Gastroesophageal sphincter (tissue), 4 donors: ENCODE measurements around the gene ZSWIM4. TPM values are rescaled to one million over a fixed set of nuclear protein-coding genes. Genes with fewer than 3 reads are reported as not detected.
A peak's percentile ranks its signal among the peaks of the same experiment; 100 is the strongest.

ENCODE experiments used
- ATAC-seq: fragments of 150-250 bp; one replicate; pipeline ENCODE4 v1.9.1; 2016; ENCODE audit warnings: mild to moderate bottlenecking, moderate library complexity
- H3K27ac ChIP-seq, 4 donors: fragments of 200-600 bp; sonication (generic) in 3 of 4; 1 replicate in 3 of 4; 2 replicates in 1 of 4; pipeline ENCODE4 v1.5.1; 2016 to 2019
- H3K27me3 ChIP-seq: fragments of 200-600 bp; sonication (generic); one replicate; pipeline ENCODE4 v1.5.1; 2019
- H3K36me3 ChIP-seq, 2 donors: fragments of 200-600 bp; sonication (generic); one replicate each; pipeline ENCODE4 v1.5.1; 2019; ENCODE audit warnings: control low read depth in 1 of 2
- H3K4me1 ChIP-seq, 3 donors: fragments of 200-600 bp; sonication (generic); 1 replicate in 2 of 3; 2 replicates in 1 of 3; pipeline ENCODE4 v1.5.1; 2016 to 2019; ENCODE audit warnings: control low read depth in 2 of 3
- H3K4me3 ChIP-seq, 2 donors: fragments of 200-600 bp; sonication (generic); one replicate each; pipeline ENCODE4 v1.5.1; 2019; ENCODE audit warnings: mild to moderate bottlenecking in 1 of 2, moderate library complexity in 1 of 2
- H3K9me3 ChIP-seq, 3 donors: fragments of 200-600 bp; sonication (generic); one replicate each; pipeline ENCODE4 v1.5.1; 2017 to 2019; ENCODE audit warnings: control low read depth in 2 of 3
- EP300 ChIP-seq: sonication (generic); formaldehyde crosslinking; IDR thresholded peaks from one replicate; pipeline ENCODE4 v1.6.1; 2017; ENCODE audit warnings: antibody characterized with exemption, mild to moderate bottlenecking
- POLR2A ChIP-seq, 2 donors: fragments of 450-650 bp; IDR thresholded peaks; one replicate each; pipeline ENCODE4 v1.6.1; 2017; ENCODE audit warnings: antibody characterized with exemption in 2 of 2, mild to moderate bottlenecking in 2 of 2, moderate library complexity in 1 of 2
- POLR2AphosphoS5 ChIP-seq: sonication (generic); formaldehyde crosslinking; IDR thresholded peaks from one replicate; pipeline ENCODE4 v1.6.1; 2017; ENCODE audit warnings: antibody characterized with exemption
- WGBS, 2 donors: methylation state at CpG; one replicate each; pipeline ENCODE4 v1.1.5; 2018; ENCODE audit warnings: low coverage in 1 of 2; 5-methylcytosine and 5-hydroxymethylcytosine counted together
- total RNA-seq, 4 donors: library from RNA; depleted of rRNA; stranded (reverse); fragments of >200 nt; gene quantifications; one replicate each; pipeline ENCODE4 v1.1.0, GENCODE V29; 2016
- TF ChIP-seq, protein P1 (sequence below), 4 experiments: fragments of 200-600 bp in 2 of 4; fragments of 450-650 bp in 2 of 4; sonication (generic) in 1 of 4; IDR thresholded peaks; one replicate each; pipeline ENCODE4 v1.5.1; 2017 to 2019; ENCODE audit warnings: antibody characterized with exemption in 4 of 4, mild to moderate bottlenecking in 2 of 4, moderate library complexity in 2 of 4

Gene ZSWIM4
- total RNA-seq, 4 donors from 2014 or later = 3.9 to 9.2 (median 4.2) TPM

DNA sequence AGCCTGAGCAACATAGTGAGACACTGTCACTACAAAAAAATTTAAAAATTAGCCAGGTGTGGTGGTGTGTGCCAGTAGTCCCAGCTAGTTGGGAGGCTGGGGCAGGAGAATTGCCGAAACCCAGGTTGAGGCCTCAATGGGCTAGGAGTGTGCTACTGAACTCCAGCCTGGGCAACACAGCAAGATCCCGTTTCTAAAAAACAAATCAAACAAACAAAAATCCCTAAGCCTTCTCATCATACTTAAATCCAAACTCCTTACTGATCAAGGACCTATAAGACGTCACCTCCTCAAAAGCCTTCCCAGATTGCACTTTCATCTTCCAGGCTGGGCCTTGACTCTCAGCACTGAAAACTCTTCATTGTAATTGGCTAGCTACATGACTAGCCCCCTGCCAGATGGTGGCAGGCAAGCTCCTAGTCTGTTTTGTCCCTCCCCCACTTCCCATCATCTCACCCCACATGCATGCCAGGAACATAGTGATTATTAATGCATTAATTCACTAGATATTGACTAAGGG lies 64.2 kb downstream of the ZSWIM4 start:
- no peak overlapping the region for H3K4me3 ChIP-seq
- no peaks in the 10 kb centered on the region for H3K36me3 ChIP-seq
- H3K27me3 ChIP-seq = no peaks in the 10 kb centered on the region
- H3K9me3 ChIP-seq = no peaks in the 10 kb centered on the region
- WGBS, 2 donors = 85 to 97% methylated on average over 3 of the region's 3 CpGs
- TF ChIP-seq, protein P1, sequence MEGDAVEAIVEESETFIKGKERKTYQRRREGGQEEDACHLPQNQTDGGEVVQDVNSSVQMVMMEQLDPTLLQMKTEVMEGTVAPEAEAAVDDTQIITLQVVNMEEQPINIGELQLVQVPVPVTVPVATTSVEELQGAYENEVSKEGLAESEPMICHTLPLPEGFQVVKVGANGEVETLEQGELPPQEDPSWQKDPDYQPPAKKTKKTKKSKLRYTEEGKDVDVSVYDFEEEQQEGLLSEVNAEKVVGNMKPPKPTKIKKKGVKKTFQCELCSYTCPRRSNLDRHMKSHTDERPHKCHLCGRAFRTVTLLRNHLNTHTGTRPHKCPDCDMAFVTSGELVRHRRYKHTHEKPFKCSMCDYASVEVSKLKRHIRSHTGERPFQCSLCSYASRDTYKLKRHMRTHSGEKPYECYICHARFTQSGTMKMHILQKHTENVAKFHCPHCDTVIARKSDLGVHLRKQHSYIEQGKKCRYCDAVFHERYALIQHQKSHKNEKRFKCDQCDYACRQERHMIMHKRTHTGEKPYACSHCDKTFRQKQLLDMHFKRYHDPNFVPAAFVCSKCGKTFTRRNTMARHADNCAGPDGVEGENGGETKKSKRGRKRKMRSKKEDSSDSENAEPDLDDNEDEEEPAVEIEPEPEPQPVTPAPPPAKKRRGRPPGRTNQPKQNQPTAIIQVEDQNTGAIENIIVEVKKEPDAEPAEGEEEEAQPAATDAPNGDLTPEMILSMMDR (IDR thresholded peaks at IDR 0.05) = peak in 2 of 4 experiments; percentile 5 to 19
- TF ChIP-seq POLR2AphosphoS5 (peak; percentile 67), POLR2A (IDR thresholded peaks at IDR 0.05) (no peak)
- ATAC-seq = no peak
- H3K27ac ChIP-seq = peak overlapping the region in 3 of 4 donors; percentile 46 to 89 (median 51)
- H3K4me1 ChIP-seq = peaks cover 0 to 42% (median 11%) of the 10 kb centered on the region in 3 donors

DNA sequence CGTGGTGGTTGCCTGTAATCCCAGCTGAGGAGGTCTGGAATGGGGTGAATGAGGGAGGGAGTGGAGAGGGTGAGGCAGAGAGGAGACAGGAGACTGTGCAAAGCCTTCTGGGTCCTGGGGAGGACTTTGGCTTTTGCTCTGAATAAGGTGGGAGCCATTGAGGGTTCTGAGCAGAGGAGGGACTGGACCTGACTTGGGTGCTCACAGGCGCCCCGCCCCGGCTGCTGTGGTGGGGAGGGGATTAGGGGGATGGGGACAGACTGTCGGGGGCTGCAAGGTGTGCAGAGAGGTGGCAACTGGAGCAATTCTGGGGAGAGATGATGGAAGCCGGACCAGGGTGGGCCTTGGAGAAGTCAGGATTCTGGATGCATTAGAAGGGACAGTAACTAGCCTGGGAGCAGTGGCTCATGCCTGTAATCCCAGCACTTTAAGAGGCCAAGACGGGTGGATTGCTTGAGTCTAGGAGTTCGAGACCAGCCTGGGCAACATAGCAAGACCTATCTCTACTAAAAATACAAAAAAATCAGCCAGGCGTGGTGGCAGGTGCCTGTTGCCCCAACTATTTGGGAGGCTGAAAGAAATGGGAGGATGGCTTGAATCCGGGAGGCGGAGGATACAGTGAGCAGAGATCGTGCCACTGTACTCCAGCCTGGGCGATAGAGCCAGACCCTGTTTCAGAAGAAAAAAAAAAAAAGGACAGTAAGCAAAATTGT lies 65.6 kb downstream of the ZSWIM4 start:
- TF ChIP-seq POLR2AphosphoS5 (no peak), EP300 (no peak), POLR2A (IDR thresholded peaks at IDR 0.05) (no peak)
- TF ChIP-seq, protein P1 (IDR thresholded peaks at IDR 0.05) = no peak
- H3K27ac ChIP-seq = peak overlapping the region; percentile 69 to 91 (median 90)
- H3K4me3 ChIP-seq = peak overlapping the region in 1 of 2 donors; percentile 48
- no peaks in the 10 kb centered on the region for H3K36me3 ChIP-seq
- H3K27me3 ChIP-seq = no peaks in the 10 kb centered on the region
- peaks cover 0 to 52% (median 11%) of the 10 kb centered on the region in 3 donors for H3K4me1 ChIP-seq
- 40 to 79% methylated on average over 1 to 11 of the region's 13 CpGs for WGBS, 2 donors
- H3K9me3 ChIP-seq = no peaks in the 10 kb centered on the region
- ATAC-seq = no peak

DNA sequence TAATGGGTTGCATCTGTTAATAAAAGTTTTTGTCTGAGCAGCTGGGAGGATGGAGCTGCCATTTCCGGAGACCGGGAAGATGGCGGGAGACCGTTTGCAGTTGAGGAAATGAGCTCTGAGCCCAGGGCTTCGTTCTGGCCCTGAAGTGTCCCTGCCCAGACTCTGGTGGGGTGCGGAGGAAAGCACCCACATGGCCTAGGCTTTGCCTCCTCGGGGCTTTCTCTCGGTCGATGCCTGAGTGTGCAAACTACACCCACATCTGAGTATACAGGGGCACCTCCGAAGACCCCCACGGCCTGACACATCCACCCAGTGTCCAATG lies 66.1 kb downstream of the ZSWIM4 start:
- Histone ChIP-seq H3K4me1 (peaks cover 0 to 58% (median 15%) of the 10 kb centered on the region in 3 donors), H3K27ac (peak overlapping the region; percentile 69 to 91 (median 90)), H3K27me3 (no peaks in the 10 kb centered on the region), H3K4me3 (peak overlapping the region in 1 of 2 donors; percentile 48), H3K36me3 (no peaks in the 10 kb centered on the region), H3K9me3 (no peaks in the 10 kb centered on the region)
- ATAC-seq = no peak
- 21 to 33% methylated on average over 4 to 9 of the region's 11 CpGs for WGBS, 2 donors
- TF ChIP-seq POLR2AphosphoS5 = no peak
- no peak for TF ChIP-seq EP300
- TF ChIP-seq POLR2A (IDR thresholded peaks at IDR 0.05) = no peak
- TF ChIP-seq, protein P1 (IDR thresholded peaks at IDR 0.05) = no peak

DNA sequence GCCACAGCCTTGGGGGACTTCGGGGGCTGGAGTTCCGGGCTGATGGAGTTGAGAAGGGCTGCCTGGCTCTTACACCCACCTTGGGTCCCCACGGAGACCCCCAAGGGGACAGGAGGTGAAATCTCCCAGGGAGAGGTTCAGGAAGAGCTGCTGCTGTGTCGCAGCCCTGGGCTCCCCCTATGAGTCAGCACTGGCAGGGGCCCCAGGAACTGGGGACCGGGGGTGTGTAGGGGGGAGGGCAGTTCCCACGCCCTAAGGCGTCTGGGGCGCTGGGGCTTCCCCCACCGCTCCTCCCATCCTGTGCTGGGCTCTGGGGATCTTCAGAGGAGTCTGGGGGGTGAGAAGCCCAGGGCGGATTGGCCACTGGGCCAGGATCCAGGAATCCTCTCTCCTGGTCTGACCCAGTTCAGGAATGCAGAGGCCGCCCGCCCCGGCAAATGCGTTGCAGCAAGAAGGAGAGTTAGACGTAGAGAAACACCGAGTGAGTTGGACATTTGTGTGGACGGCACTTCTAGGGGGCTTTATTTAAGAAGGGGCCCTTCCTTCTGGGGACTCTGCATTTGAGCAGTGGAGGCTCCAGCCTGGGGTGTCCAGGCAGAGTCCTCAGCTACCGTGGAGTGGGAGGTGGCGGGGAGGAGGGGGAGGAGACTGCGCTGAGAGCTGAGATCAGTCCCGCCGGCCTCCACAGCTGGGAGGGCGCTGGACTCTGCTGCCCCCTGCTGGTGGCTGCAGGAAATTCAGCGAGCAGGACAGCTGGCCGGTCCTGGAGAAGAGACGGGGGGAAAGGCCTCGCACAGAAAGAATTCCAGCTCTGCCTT lies 66.7 kb downstream of the ZSWIM4 start:
- no peaks in the 10 kb centered on the region for H3K36me3 ChIP-seq
- H3K4me1 ChIP-seq = peaks cover 0 to 62% (median 15%) of the 10 kb centered on the region in 3 donors
- WGBS, 2 donors = 0 to 3% methylated on average over 3 to 9 of the region's 27 CpGs
- TF ChIP-seq EP300 = no peak
- TF ChIP-seq POLR2AphosphoS5 = peak; percentile 61
- TF ChIP-seq POLR2A (IDR thresholded peaks at IDR 0.05) = peak; percentile 29 to 38
- TF ChIP-seq, protein P1 (IDR thresholded peaks at IDR 0.05) = peak in 3 of 4 experiments; percentile 98 to 100 (median 100)
- H3K27me3 ChIP-seq = no peaks in the 10 kb centered on the region
- peak overlapping the region; percentile 69 to 91 (median 90) for H3K27ac ChIP-seq
- peak; percentile 93 for ATAC-seq
- peak overlapping the region; percentile 17 to 48 for H3K4me3 ChIP-seq
- no peaks in the 10 kb centered on the region for H3K9me3 ChIP-seq
